ENCODE measurements around the gene GCNT2.

DNA sequence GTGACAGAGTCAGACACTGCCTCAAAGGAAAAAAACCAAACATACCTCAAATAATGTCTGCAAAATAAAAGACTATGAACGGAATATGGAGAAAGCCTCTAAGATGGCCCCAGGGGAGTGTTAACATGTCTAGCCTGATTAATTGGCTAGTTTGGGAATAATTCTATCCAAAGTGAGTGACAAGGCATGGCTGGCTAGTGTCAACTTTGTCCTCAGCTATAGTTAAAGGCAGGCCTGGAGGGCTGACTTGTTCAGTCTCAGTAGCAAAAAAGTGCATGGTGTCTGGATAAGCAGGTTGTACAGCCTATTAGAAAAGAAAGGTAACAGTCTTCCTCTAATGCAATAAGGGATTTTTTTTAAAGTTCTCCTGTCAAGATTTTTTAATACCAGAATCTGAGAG, 32.7 kb downstream of the GCNT2 start:
- TF ChIP-seq, protein P1, sequence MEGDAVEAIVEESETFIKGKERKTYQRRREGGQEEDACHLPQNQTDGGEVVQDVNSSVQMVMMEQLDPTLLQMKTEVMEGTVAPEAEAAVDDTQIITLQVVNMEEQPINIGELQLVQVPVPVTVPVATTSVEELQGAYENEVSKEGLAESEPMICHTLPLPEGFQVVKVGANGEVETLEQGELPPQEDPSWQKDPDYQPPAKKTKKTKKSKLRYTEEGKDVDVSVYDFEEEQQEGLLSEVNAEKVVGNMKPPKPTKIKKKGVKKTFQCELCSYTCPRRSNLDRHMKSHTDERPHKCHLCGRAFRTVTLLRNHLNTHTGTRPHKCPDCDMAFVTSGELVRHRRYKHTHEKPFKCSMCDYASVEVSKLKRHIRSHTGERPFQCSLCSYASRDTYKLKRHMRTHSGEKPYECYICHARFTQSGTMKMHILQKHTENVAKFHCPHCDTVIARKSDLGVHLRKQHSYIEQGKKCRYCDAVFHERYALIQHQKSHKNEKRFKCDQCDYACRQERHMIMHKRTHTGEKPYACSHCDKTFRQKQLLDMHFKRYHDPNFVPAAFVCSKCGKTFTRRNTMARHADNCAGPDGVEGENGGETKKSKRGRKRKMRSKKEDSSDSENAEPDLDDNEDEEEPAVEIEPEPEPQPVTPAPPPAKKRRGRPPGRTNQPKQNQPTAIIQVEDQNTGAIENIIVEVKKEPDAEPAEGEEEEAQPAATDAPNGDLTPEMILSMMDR (conservative IDR thresholded peaks at IDR 0.05; ENCODE audit: low read depth, low read length): no peak
- no peak for TF ChIP-seq EZH2 (IDR thresholded peaks at IDR 0.05; ENCODE audit: low read length, unreplicated experiment)
